Tibial nerve (tissue), 4 donors: ENCODE results near the gene ZBED1.

Experiments used
- EP300 ChIP-seq, 2 donors: sonication (generic); formaldehyde crosslinking; IDR thresholded peaks; one replicate each; pipeline ENCODE4 v1.6.1; 2017; ENCODE audit warnings: antibody characterized with exemption in 2 of 2, mild to moderate bottlenecking in 1 of 2
- POLR2A ChIP-seq, 2 donors: fragments of 450-650 bp; IDR thresholded peaks; one replicate each; pipeline ENCODE4 v1.6.1; 2017; ENCODE audit warnings: antibody characterized with exemption in 2 of 2, mild to moderate bottlenecking in 2 of 2, moderate library complexity in 2 of 2
- TF ChIP-seq, protein P1 (sequence below), 5 experiments: fragments of 200-600 bp in 3 of 5; fragments of 450-650 bp in 2 of 5; sonication (generic) in 3 of 5; IDR thresholded peaks; one replicate each; pipeline ENCODE4 v1.5.1; 2016 to 2019; ENCODE audit warnings: antibody characterized with exemption in 5 of 5, mild to moderate bottlenecking in 3 of 5, moderate library complexity in 2 of 5

DNA sequence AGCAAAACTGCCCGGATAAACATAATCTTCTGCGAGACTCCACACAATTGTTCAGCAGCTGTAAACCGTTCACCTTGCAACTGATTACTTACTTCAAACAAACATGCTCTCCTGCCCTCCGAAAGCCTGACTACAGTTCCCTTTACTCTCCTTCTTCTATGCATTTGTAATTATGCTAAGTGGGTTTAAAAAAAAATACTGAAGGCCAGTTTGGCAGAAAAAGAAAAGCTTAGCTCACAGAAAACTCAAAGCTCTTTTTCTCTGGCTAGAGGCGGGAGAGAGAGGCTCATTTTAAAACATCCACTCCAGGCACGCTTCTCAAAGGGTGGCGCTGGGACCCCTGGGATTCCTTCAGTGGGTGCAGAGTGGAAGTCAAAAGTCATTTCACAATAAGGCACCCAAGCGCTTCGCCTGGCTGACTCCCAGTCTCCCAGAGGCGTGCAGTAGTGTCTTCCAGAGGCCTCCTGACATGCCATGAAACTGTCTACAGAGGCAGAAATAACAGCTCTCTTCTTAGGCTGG lies 1.9 kb downstream of the ZBED1 start:
- TF ChIP-seq, protein P1, sequence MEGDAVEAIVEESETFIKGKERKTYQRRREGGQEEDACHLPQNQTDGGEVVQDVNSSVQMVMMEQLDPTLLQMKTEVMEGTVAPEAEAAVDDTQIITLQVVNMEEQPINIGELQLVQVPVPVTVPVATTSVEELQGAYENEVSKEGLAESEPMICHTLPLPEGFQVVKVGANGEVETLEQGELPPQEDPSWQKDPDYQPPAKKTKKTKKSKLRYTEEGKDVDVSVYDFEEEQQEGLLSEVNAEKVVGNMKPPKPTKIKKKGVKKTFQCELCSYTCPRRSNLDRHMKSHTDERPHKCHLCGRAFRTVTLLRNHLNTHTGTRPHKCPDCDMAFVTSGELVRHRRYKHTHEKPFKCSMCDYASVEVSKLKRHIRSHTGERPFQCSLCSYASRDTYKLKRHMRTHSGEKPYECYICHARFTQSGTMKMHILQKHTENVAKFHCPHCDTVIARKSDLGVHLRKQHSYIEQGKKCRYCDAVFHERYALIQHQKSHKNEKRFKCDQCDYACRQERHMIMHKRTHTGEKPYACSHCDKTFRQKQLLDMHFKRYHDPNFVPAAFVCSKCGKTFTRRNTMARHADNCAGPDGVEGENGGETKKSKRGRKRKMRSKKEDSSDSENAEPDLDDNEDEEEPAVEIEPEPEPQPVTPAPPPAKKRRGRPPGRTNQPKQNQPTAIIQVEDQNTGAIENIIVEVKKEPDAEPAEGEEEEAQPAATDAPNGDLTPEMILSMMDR (IDR thresholded peaks at IDR 0.05), result no peak
- peak in 1 of 2 donors; percentile 14 for TF ChIP-seq POLR2A (IDR thresholded peaks at IDR 0.05)
- no peak for TF ChIP-seq EP300 (IDR thresholded peaks at IDR 0.05)
